Fibroblast of villous mesenchyme (primary cell): Measurements from ENCODE around the gene GRM8. TPM values are rescaled to one million over a fixed set of nuclear protein-coding genes. Genes with fewer than 3 reads are reported as not detected.

Experiments
- DNase-seq: peaks from one replicate; pipeline ENCODE4 v3.0.0-alpha.2; 2010; ENCODE audit warnings: low read depth
- H3K4me3 ChIP-seq: 2 replicates; pipeline ENCODE4 v1.5.1; 2011; ENCODE audit warnings: low read depth, mild to moderate bottlenecking, low read length
- CTCF ChIP-seq: IDR thresholded peaks from 2 replicates; pipeline ENCODE4 v1.5.1; 2012; ENCODE audit warnings: low read depth, mild to moderate bottlenecking, low read length; ENCODE audit not compliant: insufficient read depth
- total RNA-seq: library from RNA; depleted of rRNA; stranded (reverse); fragments of >200 nt; gene quantifications from 2 replicates; pipeline ENCODE4 v1.2.3, GENCODE V29; 2012

The GRM8 gene
- total RNA-seq, 1 donor, result not detected

- H3K4me3 ChIP-seq, result no peak overlapping the region
- DNase-seq, result no peak
- no peak for TF ChIP-seq CTCF
Measured at GRCh38 chr7:126791306-126791705, 461.4 kb downstream of the GRM8 start.

- no peak for TF ChIP-seq CTCF
- no peak for DNase-seq
- H3K4me3 ChIP-seq, result no peak overlapping the region
Measured at GRCh38 chr7:126790763-126791162, 462.0 kb downstream of the GRM8 start.

DNA sequence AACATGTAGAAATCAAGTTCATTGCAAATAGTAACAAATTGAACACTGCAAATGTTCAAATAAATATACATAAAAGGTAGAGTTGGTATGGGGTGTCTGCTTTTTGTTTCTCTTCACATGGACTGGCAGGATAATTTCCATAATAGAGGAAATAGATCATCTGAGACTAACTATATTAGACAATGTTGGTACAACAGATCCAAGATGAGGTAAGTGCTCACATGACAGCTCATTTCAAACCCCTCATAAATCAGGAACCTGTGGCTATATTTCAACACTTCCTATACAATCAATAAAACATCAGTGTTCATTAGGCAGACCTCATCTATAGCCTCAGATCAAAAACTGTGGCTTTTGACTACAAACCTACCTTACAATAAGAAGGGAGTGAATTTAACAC is 469.1 kb downstream of the GRM8 start:
- no peak for TF ChIP-seq CTCF
- no peak for DNase-seq
- H3K4me3 ChIP-seq, result no peak overlapping the region

DNA sequence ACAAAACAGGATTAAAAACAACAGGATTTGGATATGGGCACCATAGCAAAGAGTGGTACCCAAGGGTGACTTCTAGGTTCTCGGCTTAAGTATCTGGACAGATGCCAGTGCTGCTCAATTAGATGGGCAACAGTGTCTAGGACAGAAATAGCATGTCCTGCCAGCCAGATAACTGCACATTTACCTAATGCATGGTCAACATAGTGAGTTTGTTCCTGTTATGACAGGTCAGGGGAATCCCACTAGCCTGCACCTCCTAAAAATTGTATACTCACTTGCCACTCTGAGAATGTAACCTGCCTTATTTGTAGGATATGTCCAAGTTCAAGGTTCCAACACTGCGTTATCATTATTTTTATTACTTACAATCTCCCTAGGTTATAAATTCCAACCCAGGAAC is 471.7 kb downstream of the GRM8 start:
- no peak for DNase-seq
- H3K4me3 ChIP-seq, result no peak overlapping the region

DNA sequence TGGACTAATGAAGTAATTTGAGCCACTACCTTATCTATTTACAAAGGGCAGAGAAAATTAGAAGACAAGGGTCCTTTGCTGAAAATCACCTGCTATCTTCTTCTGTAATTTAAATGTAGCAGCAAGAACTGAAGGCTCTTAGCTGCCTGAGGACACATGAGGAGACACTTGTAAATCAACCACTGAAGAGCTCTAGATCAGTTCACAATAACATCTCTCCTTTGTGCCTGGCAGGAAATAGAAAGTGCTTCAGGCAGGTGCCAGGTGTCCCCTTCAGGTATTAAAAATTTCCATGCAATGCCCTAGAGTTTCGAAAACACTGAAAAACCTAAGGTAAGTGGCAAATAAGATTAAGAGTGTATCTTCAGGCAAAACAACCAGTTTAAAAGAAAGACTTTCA is 474.6 kb downstream of the GRM8 start:
- DNase-seq, result no peak
- no peak overlapping the region for H3K4me3 ChIP-seq
- TF ChIP-seq CTCF, result no peak

More for the DNA sequence above, 471.7 kb downstream of the GRM8 start:
- no peak for TF ChIP-seq CTCF

DNA sequence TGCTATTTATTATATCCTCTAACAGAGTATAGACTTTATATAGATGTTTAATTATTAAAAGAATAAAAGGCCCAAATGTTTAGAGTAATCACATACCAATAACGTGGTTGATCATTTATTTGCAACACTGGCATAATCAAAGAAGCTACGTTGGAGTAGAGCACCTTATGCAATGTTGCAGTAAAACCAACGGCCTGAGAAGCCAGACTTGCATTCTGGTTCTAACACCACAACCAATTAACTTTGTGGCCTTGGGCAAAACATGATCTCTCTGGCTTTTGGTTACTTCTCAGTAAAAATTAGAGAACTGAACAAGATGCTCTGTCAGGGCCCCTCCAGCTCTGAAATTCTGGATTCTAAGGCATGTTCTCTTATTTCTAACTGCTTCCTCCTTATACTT is 476.2 kb downstream of the GRM8 start:
- TF ChIP-seq CTCF, result no peak
- H3K4me3 ChIP-seq, result no peak overlapping the region
- DNase-seq, result no peak

GRCh38 chr7:126774077-126774476 is 478.7 kb downstream of the GRM8 start:
- TF ChIP-seq CTCF, result no peak
- DNase-seq, result no peak
- H3K4me3 ChIP-seq, result no peak overlapping the region
